DMS153 treated with DMSO at 0.1 percent for 48 hours (cell line): ENCODE data around the gene FKTN.
"Not testable (repeated sequence)": the region's sequence is repeated elsewhere in the genome, so short reads cannot be mapped to it uniquely, and the experiment has no call there.

Source experiments
- DNase-seq: peaks from one replicate; lab custom pipeline; 2025; ENCODE audit not compliant: unreplicated experiment; lab: John Stamatoyannopoulos, UW

The FKTN gene

DNA sequence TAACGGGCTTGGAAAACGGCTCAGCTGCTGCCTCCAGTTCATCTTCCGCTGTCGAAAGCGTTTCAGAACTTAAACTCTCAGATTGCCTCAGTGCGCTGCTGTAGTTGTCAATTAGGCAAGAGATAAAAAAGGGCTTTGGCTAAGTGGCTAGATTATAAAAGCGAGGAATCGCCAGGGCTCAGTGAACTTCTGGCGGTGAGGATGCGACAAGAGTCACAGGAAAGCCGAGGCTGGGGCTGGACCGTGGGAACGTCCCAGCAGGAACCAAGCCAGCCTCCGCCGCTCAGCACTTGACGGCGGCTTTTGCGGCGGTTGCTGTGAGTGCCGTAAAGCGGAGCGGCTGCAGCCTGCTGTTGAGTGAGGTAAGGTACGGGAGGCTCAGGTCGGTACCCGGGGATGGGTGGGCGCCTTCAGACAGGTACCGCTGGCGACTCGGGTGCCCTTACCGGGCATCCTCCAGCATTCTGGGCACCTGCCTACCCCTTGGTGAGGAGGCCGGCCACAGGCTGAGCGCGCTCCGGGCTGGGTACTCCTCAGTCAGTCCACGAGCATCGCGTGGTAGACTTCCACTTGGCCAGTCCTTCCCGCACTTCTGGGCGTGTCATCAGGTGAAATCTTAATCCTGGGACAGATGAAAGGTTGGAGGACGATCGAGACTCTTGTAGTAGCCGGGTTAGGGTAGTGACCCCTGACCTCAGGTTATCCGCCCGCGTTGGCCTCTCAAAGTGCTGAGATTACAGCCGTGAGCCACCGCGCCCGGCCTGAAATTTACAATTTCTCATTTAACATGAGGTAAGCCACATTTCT is at the start of gene FKTN:
FKTN (plus strand) TSS at position 328 of the 807 bp plus-strand sequence. CDS start 16,902 bp downstream, outside the sequence.
- peak; percentile 61 for DNase-seq

DNA sequence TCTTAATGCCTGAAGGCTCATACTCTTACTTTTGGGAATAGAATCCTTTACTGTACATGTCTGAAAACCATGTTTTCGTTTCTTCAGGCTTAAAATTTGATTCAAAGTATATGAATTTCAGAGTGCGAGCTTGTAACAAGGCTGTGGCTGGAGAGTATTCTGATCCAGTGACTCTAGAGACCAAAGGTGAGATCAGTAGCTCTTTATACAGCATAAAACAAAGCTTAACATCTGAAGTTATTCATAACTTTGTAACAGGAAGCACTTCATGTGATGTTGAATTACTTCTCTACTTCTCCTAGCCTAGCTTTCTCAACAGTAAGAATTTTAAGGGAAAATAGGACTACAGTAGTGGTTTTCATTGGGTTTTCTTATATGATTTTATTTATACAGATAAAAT is 49.4 kb upstream of the FKTN start:
- no peak for DNase-seq

DNA sequence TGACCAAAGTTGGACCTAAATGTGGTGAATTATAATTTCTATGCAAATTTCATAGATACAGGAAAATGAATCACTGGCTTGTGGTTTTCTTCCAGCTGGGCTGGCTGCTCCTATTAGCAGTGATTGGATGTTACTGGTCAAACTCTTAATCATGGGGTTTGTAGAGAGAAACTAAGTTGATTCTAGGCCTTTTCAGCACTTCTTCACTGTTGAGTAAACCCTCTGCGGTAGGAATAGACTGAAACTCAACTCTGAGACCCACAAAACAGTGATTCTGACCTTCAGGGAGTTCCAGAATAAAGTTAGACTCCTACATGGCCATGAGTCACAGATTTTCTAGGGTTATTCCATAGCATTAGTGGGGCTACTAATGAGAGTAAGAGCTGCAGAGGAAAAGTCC is 47.9 kb upstream of the FKTN start:
- no peak for DNase-seq

DNA sequence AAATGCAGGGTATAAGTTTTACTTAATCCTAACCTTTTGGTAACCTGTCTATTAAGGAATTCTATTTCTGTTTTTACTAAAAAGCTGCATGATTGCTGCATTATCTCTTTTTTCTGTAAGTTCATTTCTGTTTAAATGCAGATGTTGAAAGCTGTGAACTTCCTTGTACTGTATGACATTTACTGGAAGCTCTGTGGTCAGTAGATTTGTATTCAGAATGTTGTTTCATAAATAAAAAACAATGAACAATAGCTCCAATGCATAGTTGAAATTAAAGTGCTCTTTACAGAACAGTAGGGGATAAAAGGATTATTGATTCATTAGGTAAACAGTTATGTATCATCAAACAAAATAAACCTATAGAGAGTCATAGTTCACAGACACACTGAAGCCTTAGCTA is 46.5 kb upstream of the FKTN start:
- DNase-seq, result no peak

DNA sequence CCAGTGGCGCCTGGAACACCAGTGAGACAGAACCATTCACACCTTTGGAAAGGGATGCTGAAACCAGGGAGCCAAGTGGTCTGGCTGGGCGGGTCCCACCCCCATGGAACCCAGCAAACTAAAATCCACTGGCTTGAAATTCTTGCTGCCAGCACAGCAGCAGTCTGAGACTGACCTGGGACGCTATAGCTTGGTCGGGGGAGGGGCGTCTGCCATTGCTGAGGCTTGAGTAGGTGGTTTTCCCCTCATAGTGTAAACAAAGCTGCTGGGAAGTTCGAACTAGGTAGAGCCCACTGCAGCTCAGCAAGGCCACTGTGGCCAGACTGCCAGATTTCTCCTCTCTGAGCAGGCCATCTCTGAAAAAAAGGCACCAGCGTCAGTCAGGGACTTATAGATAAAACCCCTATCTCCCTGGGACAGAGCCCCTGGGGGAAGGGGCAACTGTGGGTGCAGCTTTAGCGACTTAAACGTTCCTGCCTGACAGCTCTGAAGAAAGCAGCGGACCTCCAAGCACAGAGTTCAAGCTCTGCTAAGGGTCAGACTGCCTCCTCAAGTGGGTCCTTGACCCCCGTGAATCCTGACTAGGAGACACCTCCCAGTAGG is 42.0 kb upstream of the FKTN start:
- DNase-seq, result no peak

DNA sequence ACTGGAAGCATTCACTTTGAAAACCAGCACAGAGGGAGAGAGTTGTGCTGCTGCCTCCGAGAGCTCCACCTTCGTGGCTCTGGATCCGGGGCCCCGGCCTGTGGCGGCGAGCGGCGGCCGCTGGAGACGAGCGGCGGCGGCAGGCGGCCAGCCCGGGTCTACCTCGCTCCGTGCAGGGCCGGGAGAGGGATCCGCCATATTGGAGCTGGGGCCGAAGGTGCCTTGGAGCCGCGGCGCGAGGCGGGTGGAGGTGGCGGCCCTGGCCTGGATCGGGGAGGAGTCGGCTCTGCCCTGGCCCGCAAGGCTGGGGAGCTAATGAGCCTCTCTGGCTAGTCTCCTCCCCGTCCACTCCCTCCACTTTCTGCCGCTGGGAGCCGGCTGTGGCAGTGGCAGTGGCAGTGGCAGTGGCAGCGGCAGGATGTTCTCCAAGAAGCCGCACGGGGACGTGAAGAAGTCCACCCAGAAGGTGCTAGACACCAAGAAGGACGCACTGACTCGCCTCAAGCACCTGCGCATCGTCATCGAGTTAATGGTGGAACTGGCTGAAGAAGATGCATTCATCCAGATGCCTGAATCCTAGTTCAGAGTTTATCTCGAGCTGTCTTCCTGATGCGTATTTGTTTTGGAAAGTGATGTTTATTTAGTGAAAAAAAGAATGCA is 38.1 kb upstream of the FKTN start:
- not testable (repeated sequence) for DNase-seq

DNA sequence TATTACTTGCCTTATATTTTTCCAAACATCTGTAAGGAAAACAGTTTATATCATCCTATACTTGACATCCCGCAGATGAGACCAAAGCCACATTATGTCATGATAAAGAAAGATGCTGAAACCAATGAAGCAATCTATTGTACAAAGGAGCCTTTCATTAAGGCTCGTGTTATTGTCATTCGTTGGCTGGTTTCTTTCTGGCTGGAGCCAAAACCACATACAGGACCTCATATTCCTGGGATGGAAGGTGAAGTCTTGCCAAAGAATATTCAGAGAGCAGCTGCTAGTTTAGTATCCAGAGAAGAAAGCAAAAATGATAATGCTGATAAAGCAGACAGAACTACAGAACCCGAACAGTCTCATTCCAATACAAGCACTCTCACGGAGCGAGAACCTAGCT is 36.9 kb upstream of the FKTN start:
- DNase-seq, result not testable (repeated sequence)

DNA sequence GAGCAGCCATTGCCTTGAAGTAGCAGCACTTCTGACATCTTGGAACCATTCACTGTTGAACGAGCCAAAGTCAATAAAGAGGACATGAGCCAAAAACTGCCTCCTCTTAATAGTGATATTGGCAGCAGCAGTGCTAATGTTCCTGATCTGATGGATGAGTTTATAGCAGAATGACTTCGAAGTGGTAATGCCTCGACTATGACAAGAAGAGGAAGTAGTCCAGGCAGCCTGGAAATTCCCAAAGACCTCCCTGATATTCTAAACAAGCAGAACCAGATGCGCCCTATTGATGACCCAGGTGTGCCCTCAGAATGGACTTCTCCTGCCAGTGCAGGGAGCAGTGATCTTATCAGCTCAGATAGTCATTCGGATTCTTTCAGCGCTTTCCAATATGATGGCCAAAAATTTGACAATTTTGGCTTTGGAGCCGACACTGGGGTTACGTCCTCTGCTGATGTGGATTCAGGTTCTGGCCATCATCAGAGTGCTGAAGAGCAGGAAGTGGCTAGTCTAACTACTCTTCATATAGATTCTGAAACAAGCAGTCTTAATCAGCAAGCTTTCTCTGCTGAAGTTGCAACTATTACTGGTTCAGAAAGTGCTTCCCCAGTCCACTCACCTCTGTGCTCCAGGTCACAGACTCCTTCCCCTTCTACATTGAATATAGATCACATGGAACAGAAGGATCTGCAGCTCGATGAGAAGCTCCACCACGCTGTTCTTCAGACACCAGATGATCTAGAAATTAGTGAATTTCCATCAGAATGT is 35.1 kb upstream of the FKTN start:
- DNase-seq, result not testable (repeated sequence)

DNA sequence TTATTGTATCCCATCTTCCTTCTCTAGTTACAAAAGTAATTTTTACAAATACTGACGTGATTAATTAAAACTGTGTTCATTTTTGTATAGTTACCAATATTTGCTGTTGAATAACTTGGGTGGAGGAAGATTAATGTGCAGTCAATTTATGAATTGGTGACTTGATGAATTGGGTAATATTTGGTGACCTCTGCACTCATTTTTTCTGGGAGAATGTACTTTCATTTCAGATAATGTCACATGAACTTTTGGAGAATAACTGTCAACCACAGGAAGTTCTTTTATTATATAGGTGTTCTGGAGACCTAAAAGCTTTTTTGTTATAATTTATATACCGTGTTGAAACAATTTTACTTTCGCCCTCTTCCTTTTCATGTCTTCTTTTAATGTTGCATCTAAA is 26.4 kb upstream of the FKTN start:
- DNase-seq, result no peak

DNA sequence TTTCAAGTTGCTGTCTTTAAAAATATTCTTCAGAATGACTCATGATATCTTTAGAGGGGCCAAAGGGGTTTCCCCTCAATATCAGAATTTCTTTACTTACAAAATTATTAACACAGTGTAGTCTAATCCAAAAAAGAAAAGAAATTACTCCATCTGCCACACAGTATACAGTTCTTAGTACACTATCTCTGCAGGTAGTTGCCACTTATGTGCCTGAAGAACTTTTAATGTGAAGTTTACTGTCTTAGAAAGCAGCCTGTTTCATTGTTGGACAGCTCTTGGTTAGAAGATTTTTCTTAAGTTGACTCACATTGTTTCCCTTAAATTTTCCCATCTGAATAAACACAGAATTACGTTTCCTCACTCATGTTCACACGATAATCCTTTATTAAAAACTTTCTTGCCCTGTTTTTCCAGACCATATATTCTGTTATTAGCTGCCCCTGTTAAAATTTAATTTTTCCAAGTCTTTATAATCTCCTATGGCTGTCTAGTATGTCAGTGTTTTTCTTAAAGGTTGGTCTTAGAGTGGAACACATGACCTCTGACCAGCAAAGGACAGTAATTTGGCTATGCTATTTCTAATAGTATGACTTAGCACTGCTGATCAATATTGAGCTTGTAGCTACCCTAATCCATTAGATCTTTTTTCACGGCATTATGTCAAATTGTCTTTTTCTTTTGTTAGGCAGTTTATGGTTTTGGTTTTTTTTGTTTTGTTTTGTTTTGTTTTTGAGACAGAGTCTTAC is 21.8 kb upstream of the FKTN start:
- no peak for DNase-seq

DNA sequence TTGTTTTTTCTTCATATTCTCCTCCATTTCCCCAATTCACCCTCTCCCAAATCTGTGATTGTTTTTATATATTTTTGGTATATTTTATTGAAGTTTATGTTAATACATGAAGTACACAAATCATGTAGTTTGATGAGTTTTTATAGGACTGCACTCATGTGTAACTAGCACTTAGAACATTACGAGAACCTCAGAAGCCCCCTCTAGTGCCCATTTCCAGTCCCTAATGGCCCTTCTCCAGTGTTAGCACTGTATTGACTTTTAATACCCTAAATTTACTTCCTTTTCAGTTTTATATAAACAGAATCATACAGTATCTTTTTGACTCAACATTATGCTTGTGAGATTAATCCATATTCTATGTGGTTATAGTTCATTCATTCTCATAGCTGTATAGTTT is 18.5 kb upstream of the FKTN start:
- no peak for DNase-seq

DNA sequence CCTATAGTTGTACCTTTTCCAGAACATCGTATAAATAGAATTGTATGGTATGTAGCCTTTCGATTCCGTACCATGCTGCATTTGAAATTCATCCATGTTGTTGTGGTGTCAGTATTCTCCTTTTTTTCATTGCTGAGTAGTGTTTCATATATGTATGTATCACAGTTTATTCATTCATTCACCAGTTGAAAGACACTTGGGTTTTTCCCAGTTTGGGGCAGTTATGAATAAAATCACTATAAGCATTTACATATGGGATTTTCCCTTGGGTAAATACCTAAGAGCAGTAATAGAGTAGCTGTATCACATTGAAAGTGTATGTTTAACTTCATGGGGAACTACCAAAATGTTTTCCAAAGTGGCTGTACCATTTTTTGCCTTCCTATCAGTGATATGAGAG is 16.1 kb upstream of the FKTN start:
- no peak for DNase-seq

DNA sequence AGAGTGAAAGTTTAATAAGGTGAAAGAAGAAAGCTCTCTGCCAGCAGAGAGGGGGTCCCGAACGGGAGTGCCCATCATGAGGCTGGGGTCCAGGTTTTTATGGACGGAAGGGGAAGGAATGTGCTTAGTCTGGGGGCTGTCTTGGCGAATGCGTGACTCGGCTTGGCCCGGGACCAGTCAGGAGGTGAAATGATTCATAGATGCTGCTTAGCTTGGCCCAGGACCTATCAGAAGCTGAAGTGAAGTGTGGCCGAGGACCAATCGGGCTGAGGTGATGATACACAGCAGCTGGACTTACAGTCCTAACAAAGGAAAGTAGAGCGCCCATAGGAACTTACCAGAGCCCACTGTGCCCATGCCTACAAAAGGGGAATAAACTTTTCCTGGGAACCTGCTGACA is 3.9 kb upstream of the FKTN start:
- no peak for DNase-seq

DNA sequence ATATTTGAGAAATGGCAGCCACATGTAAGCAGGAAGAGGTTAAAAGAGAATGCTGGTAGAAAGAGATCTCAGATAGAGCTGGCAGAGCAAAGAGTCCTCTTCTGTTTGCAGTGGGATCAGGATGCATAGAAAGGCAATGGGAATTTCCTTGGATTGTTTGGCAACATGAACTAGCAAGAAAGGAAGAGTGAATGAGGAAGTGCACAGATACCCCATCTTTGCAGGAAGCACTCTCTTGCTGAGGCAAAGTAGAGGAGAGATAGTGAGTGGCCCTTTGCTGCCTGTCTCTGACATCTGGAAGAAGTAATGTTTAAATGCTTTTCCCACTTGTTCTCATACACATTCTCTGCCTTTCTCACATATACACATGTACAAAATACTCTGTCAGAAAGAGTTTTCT is 14.5 kb downstream of the FKTN start:
- no peak for DNase-seq

DNA sequence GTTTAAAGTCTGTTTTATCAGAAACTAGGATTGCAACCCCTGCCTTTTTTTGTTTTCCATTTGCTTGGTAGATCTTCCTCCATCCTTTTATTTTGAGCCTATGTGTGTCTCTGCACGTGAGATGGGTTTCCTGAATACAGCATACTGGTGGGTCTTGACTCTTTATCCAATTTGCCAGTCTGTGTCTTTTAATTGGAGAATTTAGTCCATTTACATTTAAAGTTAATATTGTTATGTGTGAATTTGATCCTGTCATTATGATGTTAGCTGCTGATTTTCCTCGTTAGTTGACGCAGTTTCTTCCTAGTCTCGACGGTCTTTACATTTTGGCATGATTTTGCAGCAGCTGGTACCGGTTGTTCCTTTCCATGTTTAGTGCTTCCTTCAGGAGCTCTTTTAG is 22.0 kb downstream of the FKTN start:
- DNase-seq, result not testable (repeated sequence)

DNA sequence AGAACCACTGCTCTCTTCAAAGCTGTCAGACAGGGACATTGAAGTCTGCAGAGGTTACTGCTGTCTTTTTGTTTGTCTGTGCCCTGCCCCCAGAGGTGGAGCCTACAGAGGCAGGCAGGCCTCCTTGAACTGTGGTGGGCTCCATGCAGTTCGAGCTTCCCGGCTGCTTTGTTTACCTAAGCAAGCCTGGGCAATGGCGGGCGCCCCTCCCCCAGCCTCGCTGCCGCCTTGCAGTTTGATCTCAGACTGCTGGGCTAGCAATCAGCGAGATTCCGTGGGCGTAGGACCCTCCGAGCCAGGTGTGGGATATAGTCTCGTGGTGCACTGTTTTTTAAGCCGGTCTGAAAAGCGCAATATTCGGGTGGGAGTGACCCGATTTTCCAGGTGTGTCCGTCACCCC is 23.6 kb downstream of the FKTN start:
- DNase-seq, result not testable (repeated sequence)

DNA sequence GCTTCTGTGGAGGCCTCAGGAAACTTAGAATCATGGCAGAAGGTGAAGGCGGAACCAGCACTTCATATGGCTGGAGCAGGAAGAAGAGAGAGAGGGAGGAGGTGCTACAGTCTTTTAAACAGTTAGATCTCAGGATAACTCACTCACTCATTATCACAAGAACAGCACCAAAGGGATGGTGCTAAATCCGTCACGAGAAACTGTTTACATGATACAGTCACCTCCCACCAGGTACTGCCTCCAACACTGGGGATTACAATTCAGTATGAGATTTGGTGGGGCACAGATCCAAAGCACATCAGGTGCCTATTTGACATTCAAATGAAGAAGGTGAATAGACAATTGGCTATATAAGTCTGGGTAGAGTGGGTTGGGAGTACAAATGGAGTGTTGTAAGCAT is 35.2 kb downstream of the FKTN start:
- DNase-seq, result no peak

DNA sequence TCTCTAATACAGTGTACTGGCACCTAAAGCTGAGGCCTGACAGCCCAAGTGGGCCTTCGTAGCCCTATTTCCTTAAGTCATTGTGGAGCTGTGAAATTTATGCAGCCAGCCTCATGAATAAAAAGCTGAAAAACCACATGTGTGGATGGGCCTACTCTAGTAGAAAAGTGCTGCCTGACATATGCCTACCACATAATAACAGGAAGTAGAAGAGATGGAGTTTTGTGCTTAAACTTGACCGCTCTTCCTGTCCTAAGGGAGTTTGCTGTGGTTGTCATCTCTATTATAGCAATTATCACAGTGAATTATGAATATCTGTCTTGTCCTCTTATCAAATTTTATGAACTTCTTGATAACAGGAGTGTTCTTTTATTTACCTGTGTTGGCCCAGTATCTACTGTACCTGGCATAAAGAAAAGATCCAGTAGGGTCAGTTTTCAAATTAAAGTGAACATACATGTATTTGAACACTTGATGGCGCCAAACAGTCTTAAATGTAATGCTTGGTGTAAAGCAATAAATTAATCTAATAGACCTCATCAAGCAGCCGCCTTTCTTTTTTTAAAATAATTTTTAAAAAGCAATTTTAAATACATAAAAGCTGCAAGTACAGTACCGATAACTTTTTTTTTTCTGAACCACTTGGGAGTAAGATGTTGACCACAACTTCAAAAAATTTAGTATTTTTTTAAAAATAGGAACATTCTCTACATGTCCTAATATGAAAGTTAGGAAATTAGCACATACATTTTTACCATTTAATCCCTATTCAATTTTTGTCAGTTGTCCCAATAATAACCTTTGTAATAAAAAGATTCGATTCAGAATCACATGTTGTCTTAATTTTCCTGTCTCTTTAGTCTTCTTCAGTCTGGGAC is 51.0 kb downstream of the FKTN start:
- peak; percentile 71 for DNase-seq

DNA sequence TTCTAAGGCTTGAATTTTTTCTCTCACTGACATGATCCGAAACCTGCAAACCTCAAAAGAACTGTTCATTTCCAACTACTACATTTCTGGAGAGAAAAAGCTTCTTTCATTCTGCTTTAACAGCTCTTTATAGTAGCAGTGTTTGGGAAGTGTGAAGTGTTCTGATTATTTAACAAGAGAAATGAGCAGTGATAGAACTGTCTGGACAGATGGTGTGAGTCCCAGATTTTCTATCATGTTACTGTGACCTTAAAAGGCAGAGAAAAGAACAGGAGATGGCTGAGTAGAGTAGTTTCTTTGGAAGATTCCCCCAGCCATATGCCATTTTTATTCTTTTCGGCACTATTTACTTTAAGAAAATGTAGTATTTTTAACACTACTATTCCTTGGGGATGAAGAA is 63.1 kb downstream of the FKTN start:
- DNase-seq, result no peak

DNA sequence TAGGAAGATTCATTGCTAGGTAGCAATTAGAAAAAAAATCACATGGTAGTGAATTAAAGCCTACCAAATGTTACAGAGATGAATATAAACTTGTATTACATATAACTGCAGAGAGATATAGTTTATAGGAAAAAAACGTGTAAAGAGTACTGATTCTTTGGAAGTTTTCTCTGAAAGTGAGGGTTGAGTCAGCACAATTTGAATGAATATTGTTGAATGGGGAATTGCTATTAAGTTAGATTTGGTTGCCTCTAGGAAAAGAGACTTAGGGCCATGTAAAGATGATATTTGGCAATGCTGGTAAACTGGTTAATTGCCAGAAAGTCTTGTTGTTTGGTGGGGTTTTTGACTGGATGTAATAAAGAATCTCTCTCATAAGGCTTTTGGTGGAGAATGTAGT is 67.2 kb downstream of the FKTN start:
- no peak for DNase-seq
